Measurements from ENCODE around the gene RELN.

RELN gene

GRCh38 chr7:103569621-103570305, 419.7 kb downstream of the RELN start:
- DNase-seq (ENCODE audit: low read depth in 2 of 2): no peak

- no peak for DNase-seq (ENCODE audit: low read depth in 2 of 2)
These were observed 425.0 kb downstream of the RELN start for GRCh38 chr7:103564416-103564815.

GRCh38 chr7:103560136-103560535, 429.3 kb downstream of the RELN start:
- DNase-seq (ENCODE audit: low read depth in 2 of 2): no peak

GRCh38 chr7:103551016-103551415, 438.4 kb downstream of the RELN start:
- no peak for DNase-seq (ENCODE audit: low read depth in 2 of 2)

- DNase-seq (ENCODE audit: low read depth in 2 of 2): no peak
These were observed 439.7 kb downstream of the RELN start for GRCh38 chr7:103549786-103550185.

- DNase-seq (ENCODE audit: low read depth in 2 of 2): no peak
These were observed 441.8 kb downstream of the RELN start for GRCh38 chr7:103547451-103548284.

- no peak for DNase-seq (ENCODE audit: low read depth in 2 of 2)
These were observed 447.0 kb downstream of the RELN start for GRCh38 chr7:103542470-103542869.

- DNase-seq (ENCODE audit: low read depth in 2 of 2): no peak
These were observed 447.5 kb downstream of the RELN start for GRCh38 chr7:103541947-103542346.

- no peak for DNase-seq (ENCODE audit: low read depth in 2 of 2)
These were observed 448.4 kb downstream of the RELN start for GRCh38 chr7:103541026-103541425.

GRCh38 chr7:103540338-103540737, 449.1 kb downstream of the RELN start:
- no peak for DNase-seq (ENCODE audit: low read depth in 2 of 2)

- DNase-seq (ENCODE audit: low read depth in 2 of 2): no peak
These were observed 449.6 kb downstream of the RELN start for GRCh38 chr7:103539875-103540274.

GRCh38 chr7:103538964-103539709, 450.3 kb downstream of the RELN start:
- no peak for DNase-seq (ENCODE audit: low read depth in 2 of 2)

GRCh38 chr7:103533761-103534160, 455.7 kb downstream of the RELN start:
- DNase-seq (ENCODE audit: low read depth in 2 of 2): no peak

GRCh38 chr7:103532955-103533354, 456.5 kb downstream of the RELN start:
- no peak for DNase-seq (ENCODE audit: low read depth in 2 of 2)

GRCh38 chr7:103528152-103528551, 461.3 kb downstream of the RELN start:
- no peak for DNase-seq (ENCODE audit: low read depth in 2 of 2)

- no peak for DNase-seq (ENCODE audit: low read depth in 2 of 2)
These were observed 463.5 kb downstream of the RELN start for GRCh38 chr7:103525937-103526336.

- DNase-seq (ENCODE audit: low read depth in 2 of 2): no peak
These were observed 465.2 kb downstream of the RELN start for GRCh38 chr7:103524042-103524907.

- DNase-seq (ENCODE audit: low read depth in 2 of 2): no peak
These were observed 467.5 kb downstream of the RELN start for GRCh38 chr7:103521937-103522336.

- no peak for DNase-seq (ENCODE audit: low read depth in 2 of 2)
These were observed 484.8 kb downstream of the RELN start for GRCh38 chr7:103504505-103505135.

GRCh38 chr7:103501206-103501605, 488.3 kb downstream of the RELN start:
- DNase-seq (ENCODE audit: low read depth in 2 of 2): no peak

- no peak for DNase-seq (ENCODE audit: low read depth in 2 of 2)
These were observed 489.5 kb downstream of the RELN start for GRCh38 chr7:103499976-103500375.
